Measurements from ENCODE around the gene FBXL17.

The FBXL17 gene

GRCh38 chr5:107885601-107886000 is 496.3 kb downstream of the FBXL17 start:
- no peak for DNase-seq

- no peak for DNase-seq
Observed at GRCh38 chr5:107884871-107885270, 497.0 kb downstream of the FBXL17 start.

- peak; percentile 69 for DNase-seq
Observed at GRCh38 chr5:107878661-107879060, 503.2 kb downstream of the FBXL17 start.

GRCh38 chr5:107876906-107877305 is 505.0 kb downstream of the FBXL17 start:
- no peak for DNase-seq

GRCh38 chr5:107876261-107876660 is 505.6 kb downstream of the FBXL17 start:
- DNase-seq: no peak

GRCh38 chr5:107875833-107876232 is 506.1 kb downstream of the FBXL17 start:
- no peak for DNase-seq

- no peak for DNase-seq
Observed at GRCh38 chr5:107874795-107875194, 507.1 kb downstream of the FBXL17 start.

- DNase-seq: no peak
Observed at GRCh38 chr5:107873877-107874276, 508.0 kb downstream of the FBXL17 start.

- no peak for DNase-seq
Observed at GRCh38 chr5:107871023-107871422, 510.9 kb downstream of the FBXL17 start.

GRCh38 chr5:107869438-107870115 is 512.3 kb downstream of the FBXL17 start:
- DNase-seq: no peak

- DNase-seq: no peak
Observed at GRCh38 chr5:107868650-107869409, 513.1 kb downstream of the FBXL17 start.

GRCh38 chr5:107867266-107867665 is 514.6 kb downstream of the FBXL17 start:
- no peak for DNase-seq

GRCh38 chr5:107864793-107865192 is 517.1 kb downstream of the FBXL17 start:
- DNase-seq: no peak

- no peak for DNase-seq
Observed at GRCh38 chr5:107863125-107863524, 518.8 kb downstream of the FBXL17 start.

- no peak for DNase-seq
Observed at GRCh38 chr5:107861565-107861964, 520.3 kb downstream of the FBXL17 start.

GRCh38 chr5:107860044-107860443 is 521.9 kb downstream of the FBXL17 start:
- no peak for DNase-seq

- DNase-seq: no peak
Observed at GRCh38 chr5:107858788-107859187, 523.1 kb downstream of the FBXL17 start.

- DNase-seq: no peak
Observed at GRCh38 chr5:107858324-107858723, 523.6 kb downstream of the FBXL17 start.

- no peak for DNase-seq
Observed at GRCh38 chr5:107857785-107858184, 524.1 kb downstream of the FBXL17 start.

GRCh38 chr5:107855171-107855570 is 526.7 kb downstream of the FBXL17 start:
- DNase-seq: no peak

GRCh38 chr5:107853696-107854095 is 528.2 kb downstream of the FBXL17 start:
- no peak for DNase-seq

- DNase-seq: no peak
Observed at GRCh38 chr5:107853031-107853430, 528.9 kb downstream of the FBXL17 start.

GRCh38 chr5:107849118-107849517 is 532.8 kb downstream of the FBXL17 start:
- DNase-seq: no peak

GRCh38 chr5:107840592-107840991 is 541.3 kb downstream of the FBXL17 start:
- DNase-seq: no peak

- no peak for DNase-seq
Observed at GRCh38 chr5:107840161-107840560, 541.7 kb downstream of the FBXL17 start.

Measured in femur (tissue), 1 donor.